SK-N-MC (cell line): ENCODE data around the gene TK1.

Experiments
- DNase-seq: peaks from one replicate; pipeline ENCODE4 v3.0.0-alpha.2; 2011; ENCODE audit warnings: low read depth, low spot score
- H3K27ac ChIP-seq: fragments of 200-600 bp; sonication (generic); 2 replicates; pipeline ENCODE4 v1.5.1; 2016; ENCODE audit warnings: mixed run types
- H3K36me3 ChIP-seq: fragments of 200-600 bp; sonication (generic); 2 replicates; pipeline ENCODE4 v1.6.1; 2017; ENCODE audit warnings: antibody characterized with exemption, low read length, mixed read lengths; ENCODE audit not compliant: insufficient read depth
- H3K4me3 ChIP-seq: fragments of 200-600 bp; sonication (generic); 2 replicates; pipeline ENCODE4 v1.5.1; 2016
- H3K9ac ChIP-seq: fragments of 200-600 bp; sonication (generic); 2 replicates; pipeline ENCODE4 v1.8.0; 2017; ENCODE audit warnings: mixed run types, mixed read lengths; ENCODE audit not compliant: insufficient read length
- H3K9me3 ChIP-seq: fragments of 200-600 bp; sonication (generic); 2 replicates; pipeline ENCODE4 v1.6.1; 2017; ENCODE audit warnings: low read depth, mild to moderate bottlenecking, antibody characterized with exemption, low read length, moderate library complexity, mixed read lengths
- EZH2 ChIP-seq: fragments of 200-600 bp; sonication (generic); IDR thresholded peaks from one replicate; pipeline ENCODE4 v1.6.1; 2017; ENCODE audit warnings: antibody characterized with exemption
- FOXP2 ChIP-seq: optimal IDR thresholded peaks from 2 replicates; pipeline ENCODE3; 2011; ENCODE audit warnings: mild to moderate bottlenecking, moderate library complexity; ENCODE audit not compliant: insufficient read depth; ENCODE audit errors: extremely low read length, control extremely low read depth
- POLR2AphosphoS5 ChIP-seq: IDR thresholded peaks from 2 replicates; pipeline ENCODE4 v1.6.1; 2012; ENCODE audit warnings: mild to moderate bottlenecking, low read depth, low read length, borderline replicate concordance

Gene TK1

GRCh38 chr17:78185981-78186691 is 716 bp downstream of the TK1 start:
- H3K4me3 ChIP-seq, result peak overlapping the region; percentile 79
- TF ChIP-seq FOXP2 (no peak), EZH2 (no peak), POLR2AphosphoS5 (no peak)
- H3K9me3 ChIP-seq, result no peaks in the 10 kb centered on the region
- H3K36me3 ChIP-seq, result peaks cover 26% of the 10 kb centered on the region; the same call in 1 of the 2 replicates
- no peak overlapping the region for H3K27ac ChIP-seq
- H3K9ac ChIP-seq, result peak overlapping the region; percentile 89
- no peak for DNase-seq

GRCh38 chr17:78184868-78185267 is 2.0 kb downstream of the TK1 start:
- H3K9ac ChIP-seq, result no peak overlapping the region
- TF ChIP-seq POLR2AphosphoS5, result no peak
- TF ChIP-seq FOXP2, result no peak
- TF ChIP-seq EZH2, result no peak
- DNase-seq, result no peak
- H3K9me3 ChIP-seq, result no peaks in the 10 kb centered on the region
- peaks cover 30% of the 10 kb centered on the region; the same call in 1 of the 2 replicates for H3K36me3 ChIP-seq
- no peak overlapping the region for H3K27ac ChIP-seq
- no peak overlapping the region for H3K4me3 ChIP-seq

GRCh38 chr17:78184351-78184750 is 2.5 kb downstream of the TK1 start:
- no peak overlapping the region for H3K4me3 ChIP-seq
- H3K9me3 ChIP-seq, result no peaks in the 10 kb centered on the region
- H3K9ac ChIP-seq, result no peak overlapping the region
- peak overlapping the region; percentile 19; the same call in 1 of the 2 replicates for H3K27ac ChIP-seq
- H3K36me3 ChIP-seq, result peaks cover 35% of the 10 kb centered on the region; the same call in 1 of the 2 replicates
- TF ChIP-seq POLR2AphosphoS5 (no peak), EZH2 (no peak)
- DNase-seq, result no peak

GRCh38 chr17:78183916-78184315 is 2.9 kb downstream of the TK1 start:
- no peak for DNase-seq
- no peak overlapping the region for H3K4me3 ChIP-seq
- H3K36me3 ChIP-seq, result peaks cover 38% of the 10 kb centered on the region; the same call in 1 of the 2 replicates
- TF ChIP-seq FOXP2 (no peak), POLR2AphosphoS5 (no peak), EZH2 (no peak)
- peak overlapping the region; percentile 19; the same call in 1 of the 2 replicates for H3K27ac ChIP-seq
- H3K9me3 ChIP-seq, result no peaks in the 10 kb centered on the region
- H3K9ac ChIP-seq, result no peak overlapping the region

- Histone ChIP-seq H3K4me3 (no peak overlapping the region), H3K9me3 (no peaks in the 10 kb centered on the region), H3K9ac (no peak overlapping the region), H3K36me3 (peaks cover 48% of the 10 kb centered on the region; the same call in 1 of the 2 replicates), H3K27ac (no peak overlapping the region)
- no peak for TF ChIP-seq EZH2
- TF ChIP-seq POLR2AphosphoS5, result no peak
- TF ChIP-seq FOXP2, result no peak
- no peak for DNase-seq
These were observed 4.3 kb downstream of the TK1 start for GRCh38 chr17:78182504-78182903.

- Histone ChIP-seq H3K9ac (no peak overlapping the region), H3K27ac (no peak overlapping the region)
These were observed 6.3 kb downstream of the TK1 start for GRCh38 chr17:78180508-78180907.

GRCh38 chr17:78180083-78180482 is 6.8 kb downstream of the TK1 start:
- TF ChIP-seq POLR2AphosphoS5 (no peak), FOXP2 (no peak), EZH2 (no peak)
- DNase-seq, result no peak
- H3K9ac ChIP-seq, result no peak overlapping the region
- H3K36me3 ChIP-seq, result peaks cover 46% of the 10 kb centered on the region; the same call in 1 of the 2 replicates
- H3K9me3 ChIP-seq, result no peaks in the 10 kb centered on the region
- no peak overlapping the region for H3K27ac ChIP-seq
- H3K4me3 ChIP-seq, result no peak overlapping the region

More at GRCh38 chr17:78180508-78180907, 6.3 kb downstream of the TK1 start:
- TF ChIP-seq POLR2AphosphoS5, result no peak
- no peak for TF ChIP-seq FOXP2
- no peak for TF ChIP-seq EZH2
- Histone ChIP-seq H3K9me3 (no peaks in the 10 kb centered on the region), H3K4me3 (no peak overlapping the region), H3K36me3 (peaks cover 48% of the 10 kb centered on the region; the same call in 1 of the 2 replicates)
- DNase-seq, result no peak

- Histone ChIP-seq H3K4me3 (no peak overlapping the region), H3K27ac (no peak overlapping the region), H3K36me3 (peaks cover 48% of the 10 kb centered on the region; the same call in 1 of the 2 replicates), H3K9me3 (no peaks in the 10 kb centered on the region), H3K9ac (no peak overlapping the region)
- no peak for TF ChIP-seq FOXP2
- TF ChIP-seq EZH2, result no peak
- no peak for TF ChIP-seq POLR2AphosphoS5
- no peak for DNase-seq
These were observed 7.5 kb downstream of the TK1 start for GRCh38 chr17:78179372-78179771.
